Left ventricle myocardium inferior (tissue), 1 donor: ENCODE data around the gene PMEL. TPM values are rescaled to one million over a fixed set of nuclear protein-coding genes. Genes with fewer than 3 reads are reported as not detected.

Experiments
- DNase-seq: peaks from one replicate; pipeline ENCODE4 v3.0.0-alpha.2; 2020
- H3K27ac ChIP-seq: fragments of 200-600 bp; replicated peaks from 2 replicates; pipeline ENCODE4 v1.8.0; 2021
- H3K27me3 ChIP-seq: fragments of 200-600 bp; 2 replicates; pipeline ENCODE4 v1.8.0; 2021; ENCODE audit warnings: low read depth
- H3K36me3 ChIP-seq: fragments of 200-600 bp; 2 replicates; pipeline ENCODE4 v1.8.0; 2021
- H3K4me1 ChIP-seq: fragments of 200-600 bp; 2 replicates; pipeline ENCODE4 v1.8.0; 2021
- H3K4me3 ChIP-seq: fragments of 200-600 bp; 2 replicates; pipeline ENCODE4 v1.8.0; 2021; ENCODE audit warnings: mild to moderate bottlenecking, moderate library complexity
- H3K9me3 ChIP-seq: fragments of 200-600 bp; replicated peaks from 2 replicates; pipeline ENCODE4 v1.8.0; 2021
- intact Hi-C: fragments of 100-400 bp; cut with micrococcal nuclease; formaldehyde crosslinking; loops from one replicate; pipeline ENCODE4 v1.11.0; 2022
- long read RNA-seq: library from polyadenylated mRNA; unstranded; transcript quantifications from one replicate; pipeline ENCODE4 v2.0.0, GENCODE V29; 2021
- total RNA-seq: library from RNA; stranded (reverse); fragmentation: NEBNext Ultra II Directional; extraction: Animal tissue kit (Norgen Biotek cat#: 25700); gene quantifications from one replicate; pipeline ENCODE4 v1.2.1, GENCODE V29; 2021
- TF ChIP-seq, protein P1 (sequence below): fragments of 200-600 bp; IDR thresholded peaks from 2 replicates; pipeline ENCODE4 v1.8.0; 2021; ENCODE audit warnings: antibody characterized with exemption, mild to moderate bottlenecking, borderline replicate concordance
- donor health status: DM: no; HTN: yes; CAD: no; lungs with severe emphysema.

PMEL gene
- total RNA-seq: 0.16 TPM
- long read RNA-seq, partial matches to known transcripts: 0 of 2 reads
- long read RNA-seq, other reads (novel, unspliced or antisense): 2 of 2 reads

DNA sequence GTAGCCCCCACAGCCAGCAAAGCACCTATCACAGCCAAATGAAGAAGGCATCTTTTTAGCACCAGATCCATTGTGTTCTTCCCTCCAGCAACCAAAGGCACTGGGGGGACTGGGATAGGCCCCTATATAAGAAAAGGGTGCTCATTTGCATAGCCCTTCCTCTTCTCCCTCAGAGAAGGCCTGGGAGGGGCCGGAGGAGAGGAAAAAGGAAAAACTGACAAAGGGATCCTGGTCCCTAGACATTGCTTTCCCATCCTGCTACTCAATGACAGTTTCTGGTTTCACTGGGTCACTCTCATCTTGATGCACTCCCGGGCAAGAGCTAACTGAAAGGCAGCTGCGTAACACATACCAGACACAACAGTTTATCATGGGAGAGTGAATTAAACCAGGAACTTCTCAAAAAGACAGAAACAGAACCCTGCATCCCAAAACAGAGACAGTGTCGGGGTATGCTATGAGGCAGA lies at the start of gene PMEL:
Gene PMEL, minus strand, starts transcription at position 102 of the 467 bp plus-strand sequence. Its CDS starts 31 bp downstream, at position 71.
- peaks cover 21% of the 10 kb centered on the region for H3K4me1 ChIP-seq
- H3K27ac ChIP-seq: peak within 1 kb of the TSS; percentile 86
- H3K36me3 ChIP-seq: no peaks in the 10 kb centered on the region
- H3K9me3 ChIP-seq: no peaks in the 10 kb centered on the region
- TF ChIP-seq, protein P1, sequence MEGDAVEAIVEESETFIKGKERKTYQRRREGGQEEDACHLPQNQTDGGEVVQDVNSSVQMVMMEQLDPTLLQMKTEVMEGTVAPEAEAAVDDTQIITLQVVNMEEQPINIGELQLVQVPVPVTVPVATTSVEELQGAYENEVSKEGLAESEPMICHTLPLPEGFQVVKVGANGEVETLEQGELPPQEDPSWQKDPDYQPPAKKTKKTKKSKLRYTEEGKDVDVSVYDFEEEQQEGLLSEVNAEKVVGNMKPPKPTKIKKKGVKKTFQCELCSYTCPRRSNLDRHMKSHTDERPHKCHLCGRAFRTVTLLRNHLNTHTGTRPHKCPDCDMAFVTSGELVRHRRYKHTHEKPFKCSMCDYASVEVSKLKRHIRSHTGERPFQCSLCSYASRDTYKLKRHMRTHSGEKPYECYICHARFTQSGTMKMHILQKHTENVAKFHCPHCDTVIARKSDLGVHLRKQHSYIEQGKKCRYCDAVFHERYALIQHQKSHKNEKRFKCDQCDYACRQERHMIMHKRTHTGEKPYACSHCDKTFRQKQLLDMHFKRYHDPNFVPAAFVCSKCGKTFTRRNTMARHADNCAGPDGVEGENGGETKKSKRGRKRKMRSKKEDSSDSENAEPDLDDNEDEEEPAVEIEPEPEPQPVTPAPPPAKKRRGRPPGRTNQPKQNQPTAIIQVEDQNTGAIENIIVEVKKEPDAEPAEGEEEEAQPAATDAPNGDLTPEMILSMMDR: no peak
- no peak for DNase-seq
- peak within 1 kb of the TSS; percentile 95 for H3K4me3 ChIP-seq
- no peaks in the 10 kb centered on the region for H3K27me3 ChIP-seq
- intact Hi-C loops: no loop called here

DNA sequence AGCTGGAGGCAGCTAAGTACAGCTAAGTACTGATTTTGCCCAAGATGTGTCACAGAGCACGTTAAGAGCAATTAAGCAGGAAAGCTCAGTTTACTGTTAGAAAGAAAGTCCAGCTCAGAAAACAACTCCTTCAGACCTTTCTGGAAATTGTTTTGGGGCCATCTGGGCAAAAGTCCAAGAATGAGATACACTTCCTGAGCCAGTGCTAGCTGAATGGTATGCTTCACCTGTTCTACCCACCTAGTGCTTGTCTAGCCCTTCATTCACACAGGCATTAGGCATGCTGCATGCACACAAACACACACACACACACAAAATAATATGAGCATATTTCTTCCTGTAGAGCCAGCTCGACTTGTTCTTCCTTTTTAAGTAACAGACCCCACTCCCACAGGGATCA lies 48.4 kb upstream of the PMEL start:
- H3K9me3 ChIP-seq: no peaks in the 10 kb centered on the region
- H3K36me3 ChIP-seq: peaks cover 18% of the 10 kb centered on the region
- H3K27ac ChIP-seq: no peak overlapping the region
- H3K4me3 ChIP-seq: no peak overlapping the region
- H3K4me1 ChIP-seq: no peaks in the 10 kb centered on the region
- no peaks in the 10 kb centered on the region for H3K27me3 ChIP-seq
- TF ChIP-seq, protein P1: no peak
- intact Hi-C loops: no loop called here
- DNase-seq: no peak

DNA sequence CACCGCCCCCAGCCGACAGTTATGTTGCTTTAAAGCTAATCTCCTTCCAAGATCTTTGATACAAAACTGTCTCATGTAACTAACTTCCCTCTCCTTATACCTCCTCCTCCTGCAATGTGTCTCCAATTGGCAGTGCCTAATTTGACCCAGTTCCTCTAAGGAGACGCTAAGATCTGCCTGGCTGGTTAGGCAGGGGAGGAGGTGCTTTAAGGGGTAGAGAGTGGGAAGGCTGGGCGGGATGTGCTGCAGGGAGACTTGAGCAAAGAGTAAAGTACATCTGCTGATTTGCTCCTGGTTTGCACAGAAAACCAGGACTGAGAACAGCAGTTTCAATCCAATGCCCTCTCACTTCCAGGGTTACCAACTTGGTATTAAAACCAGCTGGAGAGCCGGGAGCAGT lies 47.6 kb upstream of the PMEL start:
- TF ChIP-seq, protein P1: no peak
- Histone ChIP-seq H3K27ac (no peak overlapping the region), H3K27me3 (no peaks in the 10 kb centered on the region), H3K9me3 (no peaks in the 10 kb centered on the region), H3K4me1 (no peaks in the 10 kb centered on the region), H3K4me3 (no peak overlapping the region), H3K36me3 (peaks cover 11% of the 10 kb centered on the region)
- no peak for DNase-seq
- intact Hi-C loops: no loop called here

DNA sequence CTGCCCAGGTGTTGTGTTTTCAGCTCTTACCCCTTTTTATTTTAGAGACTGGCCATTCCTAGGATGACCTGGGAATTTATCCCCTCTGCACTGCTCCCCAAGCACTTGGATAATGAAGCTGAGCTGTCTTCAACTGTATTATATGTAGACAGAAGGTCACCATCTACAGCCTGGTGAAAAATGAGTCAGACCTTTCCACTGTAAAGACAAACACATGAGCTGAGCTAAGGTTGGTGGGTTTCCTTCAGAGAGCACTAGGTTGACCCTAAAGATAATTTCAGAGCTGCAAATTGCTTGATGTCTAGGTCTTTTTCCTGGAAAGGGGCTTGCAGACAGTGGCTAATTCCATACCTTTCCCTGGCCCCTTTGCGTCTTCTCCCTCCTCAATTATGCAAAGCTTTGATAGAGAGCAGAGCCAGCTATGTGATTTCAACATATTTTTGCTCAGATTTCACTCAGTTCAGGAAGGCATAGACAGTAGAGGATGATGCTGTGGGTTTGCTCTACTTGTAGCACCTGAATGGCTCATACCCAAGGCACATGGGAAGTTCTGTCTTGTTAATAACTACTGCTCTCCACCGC lies 45.8 kb upstream of the PMEL start:
- Histone ChIP-seq H3K27me3 (no peaks in the 10 kb centered on the region), H3K4me1 (peaks cover 12% of the 10 kb centered on the region), H3K9me3 (no peaks in the 10 kb centered on the region), H3K27ac (no peak overlapping the region), H3K4me3 (no peak overlapping the region), H3K36me3 (peaks cover 8% of the 10 kb centered on the region)
- TF ChIP-seq, protein P1: no peak
- DNase-seq: no peak
- intact Hi-C loops: no loop called here

DNA sequence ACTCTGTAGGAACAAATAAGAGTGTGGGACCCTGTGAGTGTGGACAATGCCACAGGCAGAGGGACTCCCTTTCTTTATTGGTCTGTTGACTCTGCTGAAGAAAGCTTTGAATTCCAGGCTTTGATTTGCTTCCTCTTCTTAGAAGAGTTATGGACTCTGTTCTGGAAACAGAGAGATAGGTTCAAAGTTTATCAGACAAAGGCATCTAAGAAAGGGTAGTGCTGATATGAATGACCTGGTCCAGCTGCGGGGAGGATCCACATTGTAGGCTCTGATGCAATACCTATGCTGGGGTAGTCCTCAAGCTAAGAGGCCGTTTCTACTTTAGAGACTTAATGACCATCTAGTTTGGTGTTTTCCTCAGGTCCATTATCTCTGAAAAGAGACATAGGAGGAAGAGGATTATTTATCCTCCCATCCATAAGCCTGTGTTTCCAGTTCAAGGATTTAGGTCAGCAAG lies 44.3 kb upstream of the PMEL start:
- peaks cover 8% of the 10 kb centered on the region for H3K36me3 ChIP-seq
- TF ChIP-seq, protein P1: no peak
- H3K27ac ChIP-seq: no peak overlapping the region
- no peak for DNase-seq
- intact Hi-C loops: no loop called here
- no peaks in the 10 kb centered on the region for H3K27me3 ChIP-seq
- no peak overlapping the region for H3K4me3 ChIP-seq
- peaks cover 12% of the 10 kb centered on the region for H3K4me1 ChIP-seq
- H3K9me3 ChIP-seq: no peaks in the 10 kb centered on the region
